Measurements from ENCODE around the gene KLF12. TPM values are rescaled to one million over a fixed set of nuclear protein-coding genes. Genes with fewer than 3 reads are reported as not detected.

Gene KLF12
- total RNA-seq, 3 donors from 2014 or later, result 7.4 to 12.3 (median 10.5) TPM

DNA sequence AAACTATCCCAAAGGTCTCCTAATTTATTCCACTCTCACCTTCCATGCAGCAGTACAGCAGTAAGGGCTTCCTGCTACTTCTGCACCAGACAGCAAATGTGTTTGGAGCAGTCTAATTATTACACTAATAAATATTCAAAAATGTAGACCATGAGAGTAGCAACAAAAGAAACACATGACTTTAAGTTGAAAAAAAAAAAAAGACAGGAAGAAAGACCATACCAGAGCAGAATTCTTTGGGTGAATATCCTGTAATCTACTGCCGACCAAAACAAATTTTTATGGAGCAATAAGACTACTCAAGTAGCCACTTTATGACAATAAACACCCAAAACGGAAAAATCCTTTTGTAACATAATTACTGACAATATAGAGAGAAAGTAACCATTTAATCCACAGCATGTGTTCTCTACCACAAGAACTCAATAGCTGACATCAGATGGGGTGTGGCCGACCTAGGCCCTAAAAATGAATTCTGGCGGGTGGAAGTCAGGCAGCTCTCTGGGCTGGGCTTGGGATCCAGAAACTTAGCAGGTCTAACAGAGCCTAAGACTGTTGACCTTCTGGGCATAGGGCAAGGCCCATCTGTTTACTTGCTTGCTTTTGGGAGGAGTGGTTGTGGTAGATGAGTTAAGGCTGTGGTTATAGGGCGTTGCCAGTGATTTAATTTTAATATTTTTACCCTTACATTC is 4.6 kb downstream of the KLF12 start:
- H3K4me3 Mint-ChIP-seq, result peak overlapping the region; percentile 66
- DNase-seq, result no peak

DNA sequence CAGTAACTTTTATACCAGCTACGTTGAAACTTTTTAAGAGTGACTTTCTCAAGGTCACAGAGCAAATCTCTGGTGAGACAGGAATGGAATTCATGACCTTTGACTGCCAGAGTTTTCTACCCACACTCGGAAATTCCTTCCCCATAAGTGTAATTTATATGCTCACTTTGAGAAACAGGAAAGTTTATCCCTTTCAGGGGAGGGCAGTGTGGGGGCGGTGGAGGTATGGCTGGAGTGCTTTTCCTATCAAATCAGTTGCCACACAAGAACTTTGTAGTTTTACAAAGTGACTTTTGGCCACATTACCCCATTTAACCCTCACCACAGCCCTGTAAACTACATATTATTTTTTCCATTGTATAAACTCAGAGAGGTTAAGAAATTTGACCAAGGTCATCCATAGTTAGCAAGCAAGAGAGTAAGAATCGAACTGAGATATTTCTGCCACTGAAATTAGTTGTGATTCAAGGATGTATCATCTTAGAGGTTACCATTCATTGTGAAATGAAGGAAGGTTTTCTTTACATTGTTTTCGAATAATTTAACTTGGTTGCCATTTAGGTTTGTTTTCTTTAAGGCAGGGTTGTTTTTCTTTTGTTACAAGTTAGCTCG is 5.9 kb downstream of the KLF12 start:
- Mint-ChIP-seq H3K27me3 (ENCODE audit: low read depth) (no peaks in the 10 kb centered on the region), H3K36me3 (ENCODE audit: insufficient read depth) (no peaks in the 10 kb centered on the region), H3K4me3 (peak overlapping the region; percentile 45), H3K4me1 (ENCODE audit: low read depth) (peaks cover 72% of the 10 kb centered on the region), H3K9me3 (no peaks in the 10 kb centered on the region)
- peak; percentile 32 to 39 for ATAC-seq
- DNase-seq, result no peak

More for the DNA sequence above, 4.6 kb downstream of the KLF12 start:
- Mint-ChIP-seq H3K36me3 (ENCODE audit: insufficient read depth) (no peaks in the 10 kb centered on the region), H3K9me3 (no peaks in the 10 kb centered on the region), H3K27me3 (ENCODE audit: low read depth) (no peaks in the 10 kb centered on the region), H3K4me1 (ENCODE audit: low read depth) (peaks cover 63% of the 10 kb centered on the region)
- ATAC-seq, result no peak

DNA sequence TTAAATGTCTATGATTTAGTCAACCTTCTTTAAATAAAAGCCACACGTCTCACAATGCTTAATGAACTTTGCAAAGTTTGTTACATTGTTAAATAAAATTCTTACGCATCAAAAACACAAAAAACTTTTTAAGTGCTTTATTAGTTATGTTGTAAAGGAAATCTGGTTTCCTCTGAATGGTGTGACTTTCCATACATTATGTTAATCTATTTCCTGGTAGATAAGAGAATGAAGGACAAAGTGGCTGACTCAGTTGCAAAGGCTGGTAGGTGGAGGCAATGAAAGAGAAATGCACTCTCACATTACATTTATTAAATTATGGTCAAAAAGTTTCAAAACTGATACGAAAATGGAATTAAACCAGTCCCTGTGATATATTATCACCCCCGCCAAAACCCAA is 15.9 kb downstream of the KLF12 start:
- H3K9me3 Mint-ChIP-seq, result peaks cover 34% of the 10 kb centered on the region
- H3K4me3 Mint-ChIP-seq, result no peak overlapping the region
- peaks cover 34% of the 10 kb centered on the region for H3K36me3 Mint-ChIP-seq (ENCODE audit: insufficient read depth)

DNA sequence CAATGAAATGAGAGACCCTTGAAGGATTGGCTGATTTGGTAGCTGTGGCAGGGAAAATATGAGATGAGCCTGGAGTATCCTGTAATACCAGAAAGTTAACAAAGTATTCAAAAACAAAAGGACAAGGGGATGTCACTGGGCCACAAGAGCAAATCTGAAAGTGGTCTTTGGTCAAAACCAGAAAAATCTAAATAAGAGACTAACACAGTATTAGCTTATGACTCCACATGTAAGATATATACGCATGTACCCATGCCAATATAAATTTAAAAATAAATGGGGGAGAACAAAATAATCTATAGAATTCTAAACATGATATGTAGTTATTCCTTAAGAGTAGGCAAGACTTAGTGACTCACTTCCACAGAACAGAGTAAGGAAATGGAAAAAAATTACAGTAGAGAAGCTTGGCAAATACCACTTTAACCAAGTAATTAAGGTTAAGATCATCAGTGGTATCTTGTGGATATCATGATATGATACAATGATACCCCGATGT is 16.9 kb downstream of the KLF12 start:
- ATAC-seq (no peak), DNase-seq (no peak)
- no peaks in the 10 kb centered on the region for H3K27me3 Mint-ChIP-seq (ENCODE audit: low read depth)
- peaks cover 34% of the 10 kb centered on the region for H3K9me3 Mint-ChIP-seq
- H3K36me3 Mint-ChIP-seq (ENCODE audit: insufficient read depth), result peaks cover 40% of the 10 kb centered on the region
- H3K4me3 Mint-ChIP-seq, result no peak overlapping the region
- H3K4me1 Mint-ChIP-seq (ENCODE audit: low read depth), result peaks cover 65% of the 10 kb centered on the region

More for the DNA sequence above, 15.9 kb downstream of the KLF12 start:
- H3K4me1 Mint-ChIP-seq (ENCODE audit: low read depth), result peaks cover 63% of the 10 kb centered on the region
- no peak for DNase-seq
- ATAC-seq, result no peak
- H3K27me3 Mint-ChIP-seq (ENCODE audit: low read depth), result no peaks in the 10 kb centered on the region

DNA sequence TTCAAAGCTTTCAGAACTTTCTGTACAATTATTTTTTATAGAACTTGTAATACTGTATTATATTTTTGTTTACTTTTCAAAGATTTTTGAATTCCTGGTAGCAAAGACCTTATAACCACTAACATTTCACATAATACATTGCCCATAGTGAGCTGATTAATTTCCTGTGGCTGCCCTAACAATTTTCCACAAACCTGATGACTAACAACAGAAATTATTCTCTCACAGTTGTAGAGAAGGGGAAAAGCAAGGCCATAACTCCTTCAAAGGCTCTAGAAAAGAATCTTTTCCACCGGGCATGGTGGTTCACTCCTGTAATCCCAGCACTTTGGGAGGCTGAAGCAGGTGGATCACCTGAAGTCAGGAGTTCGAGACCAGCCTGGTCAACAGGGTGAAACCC is 19.1 kb downstream of the KLF12 start:
- ATAC-seq (peak; percentile 67 to 75), DNase-seq (no peak)
- Mint-ChIP-seq H3K9me3 (peaks cover 29% of the 10 kb centered on the region), H3K27me3 (ENCODE audit: low read depth) (no peaks in the 10 kb centered on the region), H3K36me3 (ENCODE audit: insufficient read depth) (peaks cover 44% of the 10 kb centered on the region), H3K4me3 (peak overlapping the region; percentile 21), H3K4me1 (ENCODE audit: low read depth) (peaks cover 63% of the 10 kb centered on the region)

DNA sequence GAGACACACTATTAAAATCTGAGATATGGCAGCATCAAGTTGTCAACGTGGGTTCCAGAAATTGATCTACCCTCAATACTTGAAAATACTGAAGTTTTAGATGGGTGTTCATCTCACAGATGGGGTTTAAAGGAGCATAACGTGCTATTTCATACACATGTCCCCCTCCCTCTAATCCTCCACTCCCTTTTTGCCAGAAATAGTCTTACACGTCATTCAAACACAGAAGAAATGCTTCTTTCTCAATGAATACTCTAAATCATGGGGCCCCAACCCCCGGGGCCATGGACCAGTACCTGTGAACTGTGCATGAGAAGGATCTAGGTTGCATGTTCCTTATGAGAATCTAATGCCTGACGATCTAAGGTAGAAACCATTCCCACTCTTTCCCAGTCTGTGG is 19.6 kb downstream of the KLF12 start:
- ATAC-seq, result no peak
- H3K4me1 Mint-ChIP-seq (ENCODE audit: low read depth), result peaks cover 68% of the 10 kb centered on the region
- DNase-seq, result no peak
- no peak overlapping the region for H3K4me3 Mint-ChIP-seq
- peaks cover 41% of the 10 kb centered on the region for H3K36me3 Mint-ChIP-seq (ENCODE audit: insufficient read depth)
- H3K9me3 Mint-ChIP-seq, result peaks cover 27% of the 10 kb centered on the region
- no peaks in the 10 kb centered on the region for H3K27me3 Mint-ChIP-seq (ENCODE audit: low read depth)

DNA sequence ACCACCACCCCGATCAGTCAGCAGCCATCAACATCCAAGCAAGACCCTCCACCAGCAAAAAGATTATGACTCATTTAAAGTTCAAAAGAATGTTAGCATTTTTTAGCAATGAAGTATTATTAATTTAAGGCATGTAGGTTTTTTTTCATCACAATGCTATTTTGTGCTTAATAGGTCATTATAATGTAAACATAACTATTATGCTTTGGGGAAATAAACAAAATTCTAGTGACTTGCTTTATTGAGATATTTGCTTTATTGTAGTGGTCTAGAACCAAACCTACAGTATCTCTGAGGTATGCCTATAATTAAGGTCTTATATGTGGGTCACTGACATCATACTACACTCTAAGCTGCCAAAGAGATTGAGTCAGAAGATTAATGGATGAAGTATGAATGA is 20.0 kb downstream of the KLF12 start:
- Mint-ChIP-seq H3K4me3 (no peak overlapping the region), H3K27me3 (ENCODE audit: low read depth) (no peaks in the 10 kb centered on the region), H3K4me1 (ENCODE audit: low read depth) (peaks cover 69% of the 10 kb centered on the region), H3K36me3 (ENCODE audit: insufficient read depth) (peaks cover 37% of the 10 kb centered on the region), H3K9me3 (peaks cover 23% of the 10 kb centered on the region)
- ATAC-seq, result peak in 1 of 2 donors; percentile 57
- no peak for DNase-seq

DNA sequence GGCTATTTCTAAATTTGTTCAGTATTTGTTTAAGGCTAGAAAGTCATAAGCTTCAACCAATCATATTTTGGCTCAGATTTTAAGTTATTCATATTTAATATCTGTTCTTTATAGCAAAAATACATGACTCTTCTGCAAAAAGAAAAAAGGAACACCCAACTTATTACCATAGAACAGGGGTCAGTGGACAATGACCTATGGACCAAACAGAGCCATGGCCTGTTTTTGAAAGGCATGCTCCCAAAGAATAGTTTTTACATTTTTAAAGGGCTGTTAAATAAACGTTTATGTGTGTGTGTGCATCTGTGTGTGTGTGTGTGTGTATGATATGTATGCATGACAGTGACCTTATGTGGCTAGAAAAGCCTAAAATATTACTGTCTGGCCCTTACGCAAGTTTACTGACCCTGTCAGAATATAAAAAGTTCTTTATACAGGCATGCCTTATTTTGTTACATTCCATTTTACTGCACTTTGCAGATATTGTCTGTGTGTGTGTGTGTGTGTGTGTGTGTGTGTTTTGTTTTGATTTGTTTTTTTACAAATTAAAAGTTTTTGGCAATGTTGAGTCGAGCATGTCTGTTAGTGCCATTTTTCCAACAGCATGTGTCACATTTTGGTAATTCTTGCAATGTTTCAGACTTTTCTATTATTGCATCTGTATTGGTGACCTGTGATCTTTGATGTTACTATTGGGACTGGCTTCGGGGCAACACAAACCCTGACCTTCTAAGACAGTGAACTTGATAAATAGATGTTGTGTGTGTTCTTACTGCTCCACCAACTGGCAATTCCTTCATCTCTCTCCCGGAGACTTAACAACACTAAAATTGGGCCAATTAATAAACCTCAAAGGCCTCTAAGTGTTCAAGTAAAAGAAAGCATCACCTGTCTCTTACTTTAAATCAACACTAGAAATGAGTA is 22.0 kb downstream of the KLF12 start:
- DNase-seq (no peak), ATAC-seq (no peak)
- Mint-ChIP-seq H3K9me3 (peaks cover 7% of the 10 kb centered on the region), H3K27me3 (ENCODE audit: low read depth) (no peaks in the 10 kb centered on the region), H3K4me1 (ENCODE audit: low read depth) (peaks cover 66% of the 10 kb centered on the region), H3K36me3 (ENCODE audit: insufficient read depth) (peaks cover 28% of the 10 kb centered on the region), H3K4me3 (no peak overlapping the region)

DNA sequence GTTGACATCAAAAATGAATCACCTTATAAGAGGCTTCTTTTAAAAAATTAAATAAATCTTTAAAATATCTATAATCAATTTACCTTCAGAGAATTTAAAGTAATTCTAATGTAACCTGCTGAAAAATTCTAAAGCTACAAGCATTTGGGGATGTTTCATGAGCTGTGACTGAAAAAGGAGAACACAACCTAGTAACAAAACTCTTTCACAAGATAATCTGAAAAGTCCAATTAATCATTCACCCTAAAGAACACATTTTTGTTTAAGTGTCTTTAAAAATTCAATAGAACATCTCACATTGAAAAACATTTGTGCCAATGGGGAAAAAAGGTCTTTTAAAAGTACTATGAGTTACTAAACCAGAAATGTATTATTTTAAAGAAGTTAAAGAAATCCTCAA is 22.8 kb downstream of the KLF12 start:
- DNase-seq (no peak), ATAC-seq (no peak)
- peaks cover 66% of the 10 kb centered on the region for H3K4me1 Mint-ChIP-seq (ENCODE audit: low read depth)
- peaks cover 26% of the 10 kb centered on the region for H3K36me3 Mint-ChIP-seq (ENCODE audit: insufficient read depth)
- peaks cover 6% of the 10 kb centered on the region for H3K9me3 Mint-ChIP-seq
- no peaks in the 10 kb centered on the region for H3K27me3 Mint-ChIP-seq (ENCODE audit: low read depth)
- H3K4me3 Mint-ChIP-seq, result no peak overlapping the region

DNA sequence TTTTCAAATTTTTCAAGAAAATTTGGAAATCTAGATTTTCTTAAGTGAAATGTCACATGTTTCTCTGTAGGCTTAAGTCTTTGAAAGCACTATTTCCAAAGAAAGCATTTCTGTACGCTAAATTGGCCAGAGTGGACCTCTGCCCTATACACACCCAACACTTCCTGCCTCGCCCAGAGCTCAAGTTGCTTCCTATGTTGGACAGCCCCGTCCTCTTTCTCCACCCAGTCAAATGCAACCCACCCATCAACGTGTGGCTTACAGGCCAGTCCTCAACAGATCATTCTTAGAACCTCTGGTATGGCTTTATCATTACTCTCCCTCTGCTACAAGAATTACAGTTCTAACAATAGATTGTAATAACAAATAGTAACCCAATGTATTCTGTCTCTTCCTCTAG is 24.2 kb downstream of the KLF12 start:
- Mint-ChIP-seq H3K4me3 (no peak overlapping the region), H3K9me3 (no peaks in the 10 kb centered on the region), H3K27me3 (ENCODE audit: low read depth) (no peaks in the 10 kb centered on the region), H3K4me1 (ENCODE audit: low read depth) (peaks cover 63% of the 10 kb centered on the region), H3K36me3 (ENCODE audit: insufficient read depth) (peaks cover 21% of the 10 kb centered on the region)
- ATAC-seq, result no peak
- no peak for DNase-seq

DNA sequence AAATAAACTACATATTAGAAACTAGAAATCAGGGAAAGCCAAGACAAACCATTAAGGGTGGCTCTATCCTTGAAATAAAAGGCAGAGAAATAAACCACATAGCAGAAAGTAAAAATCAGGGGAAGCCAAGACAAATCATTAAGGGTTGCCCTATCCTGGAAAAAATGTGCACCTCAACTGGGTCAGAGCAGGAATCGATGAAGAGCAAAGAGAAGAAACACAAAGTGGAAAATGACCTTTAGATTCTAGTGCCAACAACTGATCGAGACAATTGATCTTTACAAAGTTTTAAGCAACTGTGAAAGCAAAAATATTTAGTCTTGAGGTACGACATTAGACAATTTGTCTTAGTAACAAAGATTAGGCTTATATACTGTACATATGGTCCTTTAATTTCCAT is 26.6 kb downstream of the KLF12 start:
- peaks cover 62% of the 10 kb centered on the region for H3K4me1 Mint-ChIP-seq (ENCODE audit: low read depth)

DNA sequence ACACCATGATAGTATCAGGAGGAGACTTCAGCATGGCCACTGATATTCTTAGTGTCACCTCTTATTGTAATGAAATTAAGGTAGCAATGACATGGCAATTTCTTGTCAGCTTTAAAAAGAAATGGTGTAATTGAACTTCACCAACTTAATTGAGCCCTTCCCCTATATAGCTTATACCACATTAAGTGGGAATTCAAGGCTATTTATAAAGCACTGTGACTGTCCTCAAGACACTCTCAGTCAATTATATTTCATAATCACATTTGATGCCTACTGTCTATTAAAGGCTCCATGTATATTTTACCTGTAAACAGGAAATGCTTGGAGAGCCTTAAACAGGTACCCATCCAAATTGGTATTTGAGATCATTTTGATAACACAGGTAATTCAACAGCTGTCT is 28.3 kb downstream of the KLF12 start:
- Mint-ChIP-seq H3K9me3 (no peaks in the 10 kb centered on the region), H3K36me3 (ENCODE audit: insufficient read depth) (peaks cover 20% of the 10 kb centered on the region), H3K4me1 (ENCODE audit: low read depth) (peaks cover 72% of the 10 kb centered on the region), H3K4me3 (no peak overlapping the region), H3K27me3 (ENCODE audit: low read depth) (no peaks in the 10 kb centered on the region)
- DNase-seq, result no peak
- no peak for ATAC-seq

More for the DNA sequence above, 26.6 kb downstream of the KLF12 start:
- Mint-ChIP-seq H3K9me3 (no peaks in the 10 kb centered on the region), H3K4me3 (no peak overlapping the region), H3K36me3 (ENCODE audit: insufficient read depth) (peaks cover 12% of the 10 kb centered on the region), H3K27me3 (ENCODE audit: low read depth) (no peaks in the 10 kb centered on the region)
- DNase-seq, result no peak
- ATAC-seq, result no peak

DNA sequence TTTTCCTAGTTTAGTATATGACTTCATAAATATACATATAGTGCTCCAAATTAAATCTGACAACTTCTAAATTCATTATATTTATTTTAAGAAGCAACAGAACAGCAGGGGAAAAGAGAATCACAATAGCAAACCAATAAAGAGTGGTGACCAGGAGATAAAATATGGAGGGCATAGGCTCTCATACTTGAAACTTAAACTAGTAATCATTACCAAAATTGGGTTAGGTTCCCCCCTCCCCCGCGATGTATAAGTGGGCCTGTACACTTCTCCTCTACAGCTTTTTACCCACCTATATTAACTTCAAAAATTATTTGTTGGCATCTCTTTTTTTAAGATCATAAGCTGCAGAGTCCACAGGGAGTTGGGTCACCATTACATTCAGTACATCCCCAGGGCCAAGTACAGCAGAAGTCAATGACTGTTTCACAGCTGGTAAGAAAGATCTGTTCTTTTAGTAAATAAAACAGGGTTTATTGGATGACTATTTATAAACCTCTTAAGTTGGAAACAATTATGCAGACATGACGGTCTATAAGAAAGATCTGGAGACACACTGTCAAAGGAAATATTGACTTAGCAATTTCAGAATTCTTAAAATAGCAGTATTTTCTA is 29.4 kb downstream of the KLF12 start:
- DNase-seq (no peak), ATAC-seq (peak in 1 of 2 donors; percentile 43)
- H3K27me3 Mint-ChIP-seq (ENCODE audit: low read depth), result no peaks in the 10 kb centered on the region
- H3K4me1 Mint-ChIP-seq (ENCODE audit: low read depth), result peaks cover 70% of the 10 kb centered on the region
- H3K9me3 Mint-ChIP-seq, result no peaks in the 10 kb centered on the region
- H3K4me3 Mint-ChIP-seq, result no peak overlapping the region
- H3K36me3 Mint-ChIP-seq (ENCODE audit: insufficient read depth), result peaks cover 15% of the 10 kb centered on the region

DNA sequence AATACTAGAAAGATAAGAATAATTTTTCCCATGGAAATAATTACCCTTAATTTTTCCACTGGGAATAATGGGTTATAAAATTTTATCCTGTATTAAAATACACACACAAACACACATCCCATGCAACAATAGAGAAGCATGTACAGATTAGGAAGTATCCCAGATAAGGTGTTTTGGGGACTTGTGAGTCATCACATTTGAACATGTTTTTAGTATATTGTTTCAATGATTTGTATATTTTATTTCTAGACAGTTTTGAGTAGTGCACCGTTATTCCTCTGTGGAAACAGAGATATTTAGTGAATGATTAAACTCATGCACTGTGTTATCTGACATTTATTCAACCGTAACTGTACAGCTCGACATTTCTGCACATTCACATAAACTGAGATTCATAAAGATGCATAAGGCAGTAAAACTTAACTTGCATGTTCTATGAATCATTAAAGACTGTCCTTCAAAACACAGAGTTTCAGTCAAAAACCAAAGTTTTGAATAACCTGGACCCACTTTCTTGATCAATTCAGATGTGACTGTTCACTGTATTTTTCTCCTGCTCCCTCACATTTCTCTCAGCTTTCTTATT is 30.1 kb downstream of the KLF12 start:
- Mint-ChIP-seq H3K36me3 (ENCODE audit: insufficient read depth) (peaks cover 15% of the 10 kb centered on the region), H3K4me1 (ENCODE audit: low read depth) (peaks cover 74% of the 10 kb centered on the region), H3K9me3 (no peaks in the 10 kb centered on the region), H3K27me3 (ENCODE audit: low read depth) (no peaks in the 10 kb centered on the region), H3K4me3 (no peak overlapping the region)
- no peak for ATAC-seq
- DNase-seq, result no peak
